HG03159 (cell line): ENCODE results near the gene ELF2.
"Not testable (repeated sequence)": the region's sequence is repeated elsewhere in the genome, so short reads cannot be mapped to it uniquely, and the experiment has no call there.

Source experiments
- ATAC-seq: cut with Tn5 transposase; IDR thresholded peaks from one replicate; pipeline ENCODE4 v1.9.1; 2021; ENCODE audit warnings: mild to moderate bottlenecking, moderate library complexity; ENCODE audit not compliant: unreplicated experiment

Gene ELF2

DNA sequence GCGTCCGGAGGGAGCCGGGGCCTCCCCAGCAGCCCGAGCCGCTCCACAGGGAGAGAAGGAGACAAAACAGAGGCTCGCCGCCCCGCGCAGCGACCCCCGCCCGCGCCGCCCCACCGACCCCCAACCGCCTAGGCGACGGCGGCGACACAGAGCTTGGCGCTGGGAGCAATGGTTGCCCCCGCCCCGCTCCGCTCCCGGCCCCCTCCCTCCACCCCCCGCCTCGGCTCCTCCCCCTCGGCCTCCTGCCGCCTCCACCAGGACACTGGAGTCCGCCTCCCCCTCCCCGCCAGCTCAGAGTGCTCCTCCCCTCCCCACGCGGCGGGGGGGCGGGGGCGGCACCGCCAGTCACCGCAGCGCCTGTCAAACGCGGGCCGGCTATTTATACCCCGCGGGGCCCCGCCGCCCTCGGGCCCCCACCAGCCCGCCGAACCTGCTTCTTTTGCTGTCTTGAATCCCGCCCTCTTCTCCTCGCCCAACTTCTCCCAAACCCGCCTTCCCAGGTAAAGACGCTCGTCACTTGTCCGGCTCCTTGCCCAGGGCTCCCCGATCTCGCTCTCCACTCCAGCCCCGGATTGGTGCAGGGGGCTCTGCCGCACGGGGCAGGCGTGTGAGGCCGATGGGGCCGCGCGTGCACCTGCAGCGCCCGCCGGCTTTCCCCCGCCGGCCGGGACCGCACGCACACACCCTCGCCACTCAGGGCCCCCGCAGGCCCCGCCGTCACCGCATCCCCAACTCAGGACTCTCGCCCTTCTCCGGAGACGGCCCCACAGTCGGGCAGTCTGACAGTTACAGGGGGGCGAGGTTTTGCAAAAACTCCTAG lies at the start of gene ELF2:
ELF2 (minus strand) TSS at position 170 of the 820 bp plus-strand sequence. CDS start 39,517 bp downstream, outside the sequence.
- peak; percentile 50 for ATAC-seq

DNA sequence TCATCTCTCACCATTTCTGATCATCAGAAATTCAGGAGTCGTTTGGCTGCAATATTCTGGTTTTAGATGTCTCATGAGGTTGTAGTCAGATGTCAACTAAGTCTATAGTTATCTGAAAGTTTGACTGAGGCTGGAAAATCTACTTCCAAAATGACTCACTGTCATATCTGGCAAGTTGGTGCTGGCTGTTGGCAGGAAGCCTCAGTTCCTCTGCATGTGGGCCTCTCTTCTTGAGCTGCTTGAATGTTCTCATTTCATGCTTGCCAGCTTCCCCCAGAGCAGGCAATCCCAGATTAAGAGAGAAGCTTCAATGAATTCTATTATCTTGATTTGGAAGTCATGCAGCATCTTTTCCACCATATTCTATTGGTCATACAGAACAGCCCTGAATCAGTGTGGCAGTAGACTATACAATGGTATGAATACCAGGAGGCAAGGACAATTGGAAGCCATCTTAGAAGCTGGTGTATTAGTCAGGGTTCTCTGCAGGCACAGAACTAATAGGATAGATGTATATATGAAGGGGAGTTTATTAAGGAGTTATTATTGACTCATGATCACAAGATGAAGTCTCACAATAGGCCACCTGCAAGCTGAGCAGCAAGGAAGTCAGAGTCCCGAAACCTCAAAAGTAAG lies 46.8 kb upstream of the ELF2 start:
- no peak for ATAC-seq

- ATAC-seq, result no peak
Observed at GRCh38 chr4:139222215-139222614, 45.2 kb upstream of the ELF2 start.

- ATAC-seq, result no peak
Observed at GRCh38 chr4:139221687-139222086, 44.7 kb upstream of the ELF2 start.

DNA sequence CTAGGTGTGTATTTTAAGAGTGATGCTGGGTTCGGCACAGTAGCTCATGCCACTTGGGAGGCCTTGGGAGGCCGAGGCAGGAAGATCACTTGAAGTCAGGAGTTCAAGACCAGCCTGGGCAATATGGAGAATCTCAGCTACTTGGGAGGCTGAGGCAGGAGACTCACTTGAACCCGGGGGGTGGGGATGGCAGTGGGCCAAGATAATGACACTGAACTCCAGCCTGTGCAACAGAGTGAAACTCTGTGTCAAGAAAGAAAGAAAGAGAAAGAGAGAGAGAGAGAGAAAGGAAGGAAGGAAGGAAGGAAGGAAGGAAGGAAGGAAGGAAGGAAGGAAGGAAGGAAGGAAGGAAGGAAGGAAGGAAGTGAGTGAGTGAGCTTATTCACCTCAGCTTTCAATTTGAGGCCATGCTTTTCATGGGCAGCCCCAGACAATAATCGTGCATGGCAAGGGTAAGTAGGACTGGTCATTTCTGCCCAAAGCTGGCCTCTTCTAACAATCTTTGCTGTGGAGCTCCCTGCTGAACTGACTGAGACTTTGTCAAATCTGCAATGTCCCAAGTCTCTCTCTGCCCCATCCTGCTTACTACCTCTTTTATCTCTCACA lies 42.5 kb upstream of the ELF2 start:
- no peak for ATAC-seq

DNA sequence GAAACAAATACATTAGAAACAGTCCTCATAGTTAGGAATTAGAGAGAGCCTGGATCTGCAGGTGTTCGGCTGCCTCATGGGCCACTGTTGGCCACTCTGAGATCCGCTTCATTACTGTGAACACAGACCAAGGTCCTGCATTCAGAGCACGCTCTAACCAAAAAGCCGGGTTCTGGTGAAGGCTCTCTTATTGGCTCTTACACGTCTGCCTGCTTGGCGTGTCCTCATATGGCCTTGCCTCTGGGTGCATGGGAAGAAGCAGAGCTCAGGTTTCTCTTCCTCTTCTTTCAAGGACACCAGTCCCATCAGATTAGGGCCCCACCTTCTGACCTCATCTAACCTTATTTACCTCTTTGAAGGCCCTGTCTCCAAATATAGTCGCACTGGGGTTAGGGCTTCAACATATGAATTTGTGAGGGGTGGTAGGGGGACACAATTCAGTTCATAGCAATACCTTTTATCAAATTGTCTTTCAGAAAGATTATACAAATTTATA lies 37.1 kb upstream of the ELF2 start:
- peak; percentile 99 for ATAC-seq

GRCh38 chr4:139213633-139214032 lies 36.6 kb upstream of the ELF2 start:
- ATAC-seq, result not testable (repeated sequence)

GRCh38 chr4:139212900-139213299 lies 35.9 kb upstream of the ELF2 start:
- ATAC-seq, result no peak

- no peak for ATAC-seq
Observed at GRCh38 chr4:139210486-139210885, 33.5 kb upstream of the ELF2 start.

DNA sequence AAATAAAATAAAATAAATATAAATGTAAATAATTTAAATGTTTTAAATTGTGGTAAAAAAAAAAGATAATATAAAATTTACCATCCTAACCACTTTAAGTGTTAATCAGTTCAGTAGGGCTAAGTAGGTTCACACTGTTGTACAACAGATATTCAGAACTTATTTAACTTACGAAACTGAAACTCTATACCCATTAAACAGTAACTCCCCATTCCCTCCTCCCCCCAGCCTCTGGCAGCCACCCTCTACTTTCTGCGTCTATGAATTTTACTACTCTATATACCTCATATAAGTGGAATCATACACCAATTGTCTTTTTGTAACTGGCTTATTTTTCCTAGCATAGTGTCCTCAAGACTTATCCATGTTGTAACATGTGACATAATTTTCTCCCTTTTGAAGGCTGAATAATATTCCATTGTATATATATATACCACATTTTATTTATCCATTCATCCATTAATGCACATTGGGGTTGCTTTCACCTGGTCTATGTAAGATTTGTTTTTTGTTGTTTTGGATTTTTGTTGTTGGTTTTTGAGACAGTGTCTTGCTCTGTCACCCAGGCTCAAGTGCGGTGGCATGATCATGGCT lies 32.5 kb upstream of the ELF2 start:
- ATAC-seq, result no peak

GRCh38 chr4:139208404-139208945 lies 31.5 kb upstream of the ELF2 start:
- ATAC-seq, result peak; percentile 42

DNA sequence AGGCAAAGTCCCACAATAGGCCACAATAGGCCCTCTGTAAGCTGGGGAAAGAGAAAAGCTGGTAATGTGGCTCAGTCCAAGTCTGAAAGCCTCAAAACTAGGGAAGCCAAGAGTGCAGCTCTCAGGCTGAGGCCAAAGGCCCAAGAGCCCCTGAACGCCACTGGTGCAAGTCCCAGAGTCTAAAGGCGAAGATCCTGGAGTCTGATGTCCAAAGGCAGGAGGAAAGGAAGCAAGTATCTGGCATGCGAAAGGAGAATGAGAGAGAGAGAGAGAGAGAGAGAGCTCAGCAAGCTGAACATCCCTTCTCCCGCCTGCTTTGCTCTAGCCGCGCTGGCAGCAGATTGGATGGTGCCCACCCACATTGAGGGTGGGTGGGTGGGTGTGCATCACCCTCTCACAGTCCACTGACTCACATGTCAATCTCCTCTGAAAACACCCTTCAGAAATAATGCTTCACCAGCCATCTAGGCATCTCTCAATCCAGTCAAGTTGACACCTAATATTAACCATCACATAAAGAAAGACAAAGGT lies 30.9 kb upstream of the ELF2 start:
- no peak for ATAC-seq

DNA sequence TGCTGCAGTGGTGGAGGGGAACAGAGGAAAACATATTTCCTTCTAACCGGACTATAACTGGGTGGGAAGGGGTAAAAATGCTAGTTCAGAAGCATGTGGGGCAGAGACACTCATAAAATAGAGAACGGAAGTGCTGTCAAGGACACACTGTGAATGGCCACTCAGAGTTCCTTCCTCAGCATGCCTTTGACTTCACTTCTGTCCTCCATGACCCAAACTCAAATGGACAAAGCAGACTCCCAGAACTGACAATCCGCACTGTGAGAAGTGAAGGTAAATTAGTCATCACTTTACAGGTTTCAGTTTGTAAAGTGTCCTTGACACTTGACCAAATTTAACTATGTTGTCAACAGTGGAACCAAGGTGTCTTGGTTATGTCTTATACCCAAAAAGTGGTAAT lies 30.2 kb upstream of the ELF2 start:
- no peak for ATAC-seq

- ATAC-seq, result no peak
Observed at GRCh38 chr4:139202991-139203390, 26.0 kb upstream of the ELF2 start.

- no peak for ATAC-seq
Observed at GRCh38 chr4:139200506-139200905, 23.5 kb upstream of the ELF2 start.

- no peak for ATAC-seq
Observed at GRCh38 chr4:139200102-139200501, 23.1 kb upstream of the ELF2 start.

DNA sequence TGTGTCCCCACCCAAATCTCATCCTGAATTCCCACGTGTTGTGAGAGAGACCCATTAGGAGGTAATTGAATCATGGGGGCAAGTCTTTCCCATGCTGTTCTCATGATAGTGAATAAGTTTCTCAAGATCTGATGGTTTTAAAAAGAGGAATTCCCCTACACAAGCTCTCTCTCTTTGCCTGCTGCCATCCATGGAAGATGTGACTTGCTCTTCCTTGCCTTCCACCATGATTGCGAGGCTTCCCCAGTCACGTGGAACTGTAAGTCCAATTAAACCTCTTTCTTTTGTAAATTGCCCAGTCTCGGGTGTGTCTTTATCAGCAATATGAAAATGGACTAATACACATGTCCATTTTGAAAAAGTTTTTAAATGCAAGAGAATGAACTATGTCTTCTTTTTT lies 20.2 kb upstream of the ELF2 start:
- not testable (repeated sequence) for ATAC-seq

- no peak for ATAC-seq
Observed at GRCh38 chr4:139196462-139196861, 19.4 kb upstream of the ELF2 start.

DNA sequence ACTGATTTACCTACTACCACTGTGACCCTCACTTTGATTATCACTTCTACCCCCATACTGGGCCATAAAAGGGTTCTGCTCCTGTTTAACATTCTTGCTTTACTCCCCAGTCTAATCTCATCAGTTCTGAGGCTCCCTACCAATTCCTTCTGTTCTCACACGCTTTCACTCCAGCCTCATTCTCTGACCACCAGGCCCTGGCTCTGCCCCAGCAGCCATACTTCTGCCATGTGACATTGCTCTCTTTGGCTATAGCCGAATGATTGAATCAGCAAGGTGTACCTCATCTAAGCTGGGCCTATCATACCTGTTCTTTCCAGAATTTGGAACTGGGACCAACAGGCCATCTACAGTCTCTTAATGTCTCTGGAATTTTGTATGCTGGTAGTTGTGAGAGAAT lies 14.4 kb upstream of the ELF2 start:
- ATAC-seq, result no peak

GRCh38 chr4:139189972-139190371 lies 13.0 kb upstream of the ELF2 start:
- ATAC-seq, result no peak

DNA sequence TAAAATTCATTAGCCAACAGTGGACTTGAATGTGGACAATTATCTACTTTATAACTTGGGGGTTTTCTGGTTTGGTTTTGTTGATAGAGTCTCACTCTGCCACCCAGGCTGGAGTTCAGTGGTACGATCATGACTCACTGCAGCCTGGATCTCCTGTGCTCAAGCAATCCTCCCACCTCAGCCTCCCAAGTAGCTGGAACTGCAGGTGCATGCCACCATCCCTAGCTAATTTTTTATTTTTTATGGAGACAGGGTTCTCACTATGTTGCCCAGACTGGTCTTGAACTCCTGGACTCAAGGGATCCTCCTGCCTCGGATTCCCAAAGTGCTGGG lies 12.4 kb upstream of the ELF2 start:
- ATAC-seq, result no peak
